ENCODE data around the gene RNPEP.
A peak's percentile ranks its signal among the peaks of the same experiment; 100 is the strongest.

Gene RNPEP

DNA sequence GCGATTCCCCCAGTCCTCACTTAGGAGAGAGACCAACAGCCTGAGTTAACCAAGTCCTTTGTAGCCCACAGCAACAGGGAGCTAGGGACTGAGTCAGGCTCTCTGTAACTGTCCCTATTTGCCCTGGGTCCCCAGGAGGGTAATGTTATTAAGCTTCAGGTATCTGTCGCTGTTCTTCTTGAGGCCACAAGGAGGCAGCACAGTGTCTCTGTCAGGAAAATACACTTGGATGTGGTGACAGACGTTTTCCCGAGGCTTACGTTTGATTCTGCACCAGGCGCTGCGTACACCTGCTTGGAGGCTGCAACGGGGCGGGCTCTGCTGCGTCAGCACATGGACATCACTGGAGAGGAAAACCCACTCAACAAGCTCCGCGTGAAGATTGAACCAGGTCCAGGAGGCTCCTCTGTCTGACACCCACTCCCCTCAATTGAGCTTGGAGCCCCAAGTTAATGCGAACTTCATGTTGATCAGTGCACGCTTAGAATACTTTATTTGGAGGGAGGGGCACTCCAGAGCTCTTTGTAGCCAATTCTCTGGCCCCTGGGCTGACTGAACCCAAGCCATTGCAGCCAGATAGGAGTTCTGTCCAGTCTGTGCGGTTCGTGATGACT, 17.3 kb downstream of the RNPEP start:
- TF ChIP-seq, protein P1, sequence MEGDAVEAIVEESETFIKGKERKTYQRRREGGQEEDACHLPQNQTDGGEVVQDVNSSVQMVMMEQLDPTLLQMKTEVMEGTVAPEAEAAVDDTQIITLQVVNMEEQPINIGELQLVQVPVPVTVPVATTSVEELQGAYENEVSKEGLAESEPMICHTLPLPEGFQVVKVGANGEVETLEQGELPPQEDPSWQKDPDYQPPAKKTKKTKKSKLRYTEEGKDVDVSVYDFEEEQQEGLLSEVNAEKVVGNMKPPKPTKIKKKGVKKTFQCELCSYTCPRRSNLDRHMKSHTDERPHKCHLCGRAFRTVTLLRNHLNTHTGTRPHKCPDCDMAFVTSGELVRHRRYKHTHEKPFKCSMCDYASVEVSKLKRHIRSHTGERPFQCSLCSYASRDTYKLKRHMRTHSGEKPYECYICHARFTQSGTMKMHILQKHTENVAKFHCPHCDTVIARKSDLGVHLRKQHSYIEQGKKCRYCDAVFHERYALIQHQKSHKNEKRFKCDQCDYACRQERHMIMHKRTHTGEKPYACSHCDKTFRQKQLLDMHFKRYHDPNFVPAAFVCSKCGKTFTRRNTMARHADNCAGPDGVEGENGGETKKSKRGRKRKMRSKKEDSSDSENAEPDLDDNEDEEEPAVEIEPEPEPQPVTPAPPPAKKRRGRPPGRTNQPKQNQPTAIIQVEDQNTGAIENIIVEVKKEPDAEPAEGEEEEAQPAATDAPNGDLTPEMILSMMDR (IDR thresholded peaks at IDR 0.05) = peak; percentile 71
- Mint-ChIP-seq H3K4me3 (no peak overlapping the region), H3K4me1 (no peaks in the 10 kb centered on the region), H3K27me3 (ENCODE audit: low read depth, poor library complexity) (peaks cover 2% of the 10 kb centered on the region), H3K27ac (peak overlapping the region; percentile 77), H3K9me3 (no peaks in the 10 kb centered on the region), H3K36me3 (ENCODE audit: low read depth) (peaks cover 89% of the 10 kb centered on the region)
- peak; percentile 36 for DNase-seq

DNA sequence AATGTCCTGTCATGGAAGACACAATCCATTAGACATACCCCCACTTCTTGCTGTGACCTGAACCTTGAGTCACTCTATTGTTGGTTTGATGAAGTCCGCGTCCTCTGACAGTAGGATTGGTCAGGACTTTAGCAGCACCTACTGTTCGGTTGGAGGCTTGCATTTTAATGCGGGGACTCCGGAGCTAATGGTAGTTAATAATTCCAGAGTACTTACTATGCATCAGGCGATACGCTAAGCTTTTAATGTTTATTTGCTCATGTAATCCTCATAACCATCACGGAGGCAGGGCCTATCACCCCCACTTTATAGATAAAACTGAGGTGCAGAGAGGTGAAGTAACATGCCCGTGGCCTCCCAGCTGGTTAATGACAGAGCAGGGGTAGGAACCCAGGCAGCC, 20.1 kb downstream of the RNPEP start:
- no peak for DNase-seq
- Mint-ChIP-seq H3K36me3 (ENCODE audit: low read depth) (peaks cover 85% of the 10 kb centered on the region), H3K4me1 (no peaks in the 10 kb centered on the region), H3K9me3 (no peaks in the 10 kb centered on the region), H3K4me3 (no peak overlapping the region), H3K27ac (peak overlapping the region; percentile 13), H3K27me3 (ENCODE audit: low read depth, poor library complexity) (peaks cover 4% of the 10 kb centered on the region)
- TF ChIP-seq, protein P1 (IDR thresholded peaks at IDR 0.05) = no peak

DNA sequence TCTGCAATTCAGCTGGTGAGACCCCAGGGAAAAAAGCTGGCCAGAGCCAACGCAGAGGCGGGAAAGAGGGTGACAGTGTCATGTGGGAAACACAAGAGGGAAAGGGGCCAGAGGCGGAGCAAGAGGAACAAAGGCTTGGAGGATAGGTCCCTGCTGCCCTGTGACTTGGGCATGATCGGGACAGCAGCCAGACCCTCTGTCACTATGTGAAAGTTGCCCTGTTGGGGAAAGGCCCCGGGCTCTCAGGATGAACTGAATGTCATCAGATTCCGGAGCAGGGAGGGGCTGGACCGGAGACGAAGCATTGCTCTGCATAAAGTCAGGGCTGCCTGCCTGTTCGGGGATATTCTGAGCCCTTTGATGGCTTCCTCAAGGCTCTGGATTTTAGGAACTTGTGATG, 22.3 kb downstream of the RNPEP start:
- no peak for DNase-seq
- Mint-ChIP-seq H3K4me3 (no peak overlapping the region), H3K36me3 (ENCODE audit: low read depth) (peaks cover 72% of the 10 kb centered on the region), H3K9me3 (no peaks in the 10 kb centered on the region), H3K4me1 (peaks cover 11% of the 10 kb centered on the region), H3K27ac (peak overlapping the region; percentile 83), H3K27me3 (ENCODE audit: low read depth, poor library complexity) (peaks cover 4% of the 10 kb centered on the region)
- TF ChIP-seq, protein P1 (IDR thresholded peaks at IDR 0.05) = no peak

DNA sequence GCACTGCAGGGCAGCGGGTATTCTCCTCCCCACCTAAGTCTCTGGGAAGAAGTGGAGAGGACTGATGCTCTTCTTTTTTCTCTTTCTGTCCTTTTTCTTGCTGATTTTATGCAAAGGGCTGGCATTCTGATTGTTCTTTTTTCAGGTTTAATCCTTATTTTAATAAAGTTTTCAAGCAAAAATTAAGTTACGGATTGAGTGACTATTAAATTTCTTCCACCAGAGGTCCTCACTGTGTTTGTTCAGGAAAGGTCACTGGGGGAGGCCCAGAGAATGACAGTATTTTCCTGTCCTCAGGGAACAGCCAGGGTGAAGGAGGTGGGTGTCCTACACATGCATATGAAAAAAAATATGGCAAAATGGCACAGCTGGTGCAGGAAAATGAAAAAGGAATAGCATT, 23.5 kb downstream of the RNPEP start:
- TF ChIP-seq, protein P1 (IDR thresholded peaks at IDR 0.05) = peak; percentile 33

DNA sequence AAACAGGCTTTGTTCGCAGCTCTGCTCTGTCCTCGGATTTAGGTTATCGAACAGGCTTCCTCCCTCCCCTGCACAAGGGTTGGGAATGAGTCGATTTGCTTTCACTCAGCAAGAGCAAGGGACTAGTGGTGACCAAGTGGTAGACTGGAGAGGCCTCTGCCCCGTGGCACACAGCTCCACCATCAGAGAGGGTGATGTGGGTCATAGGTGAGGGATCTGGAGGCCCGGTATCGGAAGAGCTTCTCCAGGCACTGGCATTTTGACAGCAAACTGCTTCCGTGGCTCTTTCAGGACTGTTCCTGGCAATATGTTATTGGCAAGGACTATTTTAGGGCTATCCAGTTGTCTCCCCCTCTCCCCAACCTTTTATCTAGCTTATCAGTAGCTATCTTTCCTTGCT, 24.9 kb downstream of the RNPEP start:
- peaks cover 33% of the 10 kb centered on the region for H3K4me1 Mint-ChIP-seq
- no peaks in the 10 kb centered on the region for H3K9me3 Mint-ChIP-seq
- H3K27me3 Mint-ChIP-seq (ENCODE audit: low read depth, poor library complexity) = peaks cover 7% of the 10 kb centered on the region
- no peak for DNase-seq
- no peak overlapping the region for H3K27ac Mint-ChIP-seq
- TF ChIP-seq, protein P1 (IDR thresholded peaks at IDR 0.05) = no peak
- H3K36me3 Mint-ChIP-seq (ENCODE audit: low read depth) = peaks cover 47% of the 10 kb centered on the region
- no peak overlapping the region for H3K4me3 Mint-ChIP-seq

More for the DNA sequence above, 23.5 kb downstream of the RNPEP start:
- H3K27me3 Mint-ChIP-seq (ENCODE audit: low read depth, poor library complexity) = peaks cover 4% of the 10 kb centered on the region
- H3K36me3 Mint-ChIP-seq (ENCODE audit: low read depth) = peaks cover 60% of the 10 kb centered on the region
- DNase-seq = no peak
- no peak overlapping the region for H3K4me3 Mint-ChIP-seq
- peaks cover 23% of the 10 kb centered on the region for H3K4me1 Mint-ChIP-seq
- H3K9me3 Mint-ChIP-seq = no peaks in the 10 kb centered on the region
- H3K27ac Mint-ChIP-seq = no peak overlapping the region

DNA sequence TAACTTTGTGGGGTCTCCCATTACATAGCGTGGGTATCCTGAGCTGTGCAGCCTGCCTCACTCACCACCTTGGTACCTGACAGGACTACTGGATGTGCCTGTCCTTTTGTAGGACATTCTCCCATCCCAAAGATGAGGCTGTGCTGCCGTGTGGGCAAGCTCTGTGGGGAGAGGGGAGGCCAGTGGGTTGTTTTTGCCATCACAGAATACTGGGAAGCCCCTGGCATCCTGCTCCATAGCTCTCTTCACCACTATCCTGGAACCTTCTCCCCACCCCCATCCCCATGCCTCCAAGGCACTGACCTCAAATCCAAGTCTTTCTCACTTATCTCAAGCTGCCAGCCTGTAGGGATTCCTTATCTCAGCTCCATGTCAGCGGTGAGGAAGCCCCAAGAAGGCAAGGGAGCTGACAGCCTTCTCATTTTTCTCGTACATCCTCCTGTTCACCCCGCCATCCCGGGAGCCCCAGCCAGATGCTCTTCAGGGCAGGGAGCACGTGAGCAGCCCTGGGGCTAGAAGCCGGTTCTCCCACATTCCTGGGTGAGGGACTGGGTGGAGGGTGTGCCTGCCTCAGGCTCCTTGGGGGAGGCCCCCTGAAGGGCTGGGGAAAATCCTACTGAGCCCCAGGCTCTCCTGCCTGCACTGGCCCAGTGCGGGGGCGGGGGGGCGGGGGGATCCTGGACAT, 25.5 kb downstream of the RNPEP start:
- Mint-ChIP-seq H3K36me3 (ENCODE audit: low read depth) (peaks cover 40% of the 10 kb centered on the region), H3K27me3 (ENCODE audit: low read depth, poor library complexity) (peaks cover 7% of the 10 kb centered on the region), H3K4me3 (no peak overlapping the region), H3K9me3 (no peaks in the 10 kb centered on the region), H3K4me1 (peaks cover 40% of the 10 kb centered on the region), H3K27ac (no peak overlapping the region)
- TF ChIP-seq, protein P1 (IDR thresholded peaks at IDR 0.05) = no peak
- DNase-seq = no peak
